NCI-H2196 treated with DMSO at 0.1 percent for 48 hours (cell line): ENCODE measurements around the gene SCN7A.
"Not testable (repeated sequence)": the region's sequence is repeated elsewhere in the genome, so short reads cannot be mapped to it uniquely, and the experiment has no call there.

ENCODE experiments used
- DNase-seq: peaks from one replicate; lab custom pipeline; 2025; ENCODE audit not compliant: unreplicated experiment; lab: John Stamatoyannopoulos, UW

The SCN7A gene

DNA sequence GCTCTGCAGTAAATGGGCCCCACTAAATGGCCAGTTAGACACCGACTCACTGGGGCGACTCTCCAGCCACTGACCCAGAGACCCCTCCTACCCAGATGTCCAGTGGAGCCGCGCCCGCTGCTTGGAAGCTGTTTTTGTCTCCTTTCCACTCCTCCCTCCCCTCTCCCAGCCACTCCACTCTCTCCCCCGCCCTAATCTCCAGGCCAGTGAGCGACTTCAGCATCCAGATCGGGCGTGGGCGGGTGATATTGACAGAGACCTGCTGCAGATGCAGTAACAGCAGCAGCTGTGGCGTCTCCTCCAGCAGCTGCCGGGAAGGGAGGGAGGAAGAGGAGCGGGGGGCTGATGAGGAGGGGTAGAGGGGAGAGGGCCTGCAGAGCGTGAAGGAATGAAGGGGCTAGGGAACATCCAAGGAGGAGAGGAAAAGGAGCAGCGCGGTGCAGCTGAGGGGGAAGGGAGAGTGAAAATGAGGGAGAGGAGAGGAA lies at the start of gene SCN7A:
TSS of gene SCN7A (minus strand) at position 110 of the 485 bp plus-strand sequence. CDS start 16,553 bp downstream, outside the sequence.
- no peak for DNase-seq

GRCh38 chr2:166539340-166540162 lies 45.5 kb upstream of the SCN7A start:
- DNase-seq, result peak; percentile 33

DNA sequence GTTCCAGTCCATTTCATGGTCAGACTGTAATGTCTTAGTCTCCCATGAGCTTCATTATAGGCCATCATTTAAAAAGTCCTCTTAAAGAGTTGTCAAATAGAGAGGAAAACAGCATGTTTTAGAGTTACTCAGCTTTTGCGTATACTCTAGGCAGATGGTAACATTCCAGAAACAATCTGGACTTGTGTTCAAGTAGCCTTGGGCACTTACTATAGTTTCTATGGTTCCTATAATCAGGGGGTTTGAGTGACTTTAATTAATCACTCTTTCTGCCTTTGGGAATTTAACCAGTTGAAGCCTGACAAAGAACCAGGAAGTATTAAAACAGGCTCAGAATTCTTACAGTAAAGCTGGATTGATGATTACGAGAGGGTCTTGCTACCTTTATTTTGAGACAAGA lies 42.1 kb upstream of the SCN7A start:
- DNase-seq, result no peak

DNA sequence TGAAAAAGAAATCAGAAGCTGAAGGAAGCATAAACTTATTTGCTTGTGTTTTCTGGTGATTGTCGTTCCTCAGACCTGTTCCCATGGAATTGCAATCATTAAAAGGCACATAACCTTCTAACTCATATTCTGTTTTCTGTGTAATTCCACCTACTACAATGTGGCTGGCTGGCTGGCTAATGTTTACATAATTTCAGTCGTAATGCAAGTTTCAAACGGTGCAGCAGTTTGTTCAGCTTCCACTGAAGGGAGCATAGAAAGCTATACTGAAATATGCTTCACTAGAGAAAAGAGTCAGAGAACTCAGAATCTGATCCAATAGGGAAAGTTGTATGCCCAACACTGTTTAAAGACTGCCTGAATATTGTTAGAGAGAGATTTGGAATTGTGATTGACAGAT lies 27.1 kb upstream of the SCN7A start:
- DNase-seq, result no peak

DNA sequence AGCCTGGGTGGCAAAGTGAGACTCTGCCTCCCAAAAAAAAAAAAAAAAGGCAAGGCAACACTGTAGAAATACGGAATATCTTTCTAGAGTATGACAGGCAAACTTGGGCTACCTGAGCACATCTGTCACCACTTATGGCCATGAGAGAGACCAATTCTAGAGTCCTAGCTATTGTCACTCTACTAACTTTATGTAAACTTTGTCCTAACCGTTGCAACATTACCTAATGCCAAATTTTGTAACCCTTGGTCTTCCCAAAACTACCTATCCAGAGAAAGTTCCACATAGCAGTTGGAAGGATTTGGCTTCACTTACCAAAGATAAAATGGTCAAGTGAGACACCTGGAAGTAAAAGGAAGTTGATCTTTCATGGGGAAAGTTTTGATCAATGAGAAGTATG lies 26.6 kb upstream of the SCN7A start:
- DNase-seq, result no peak

DNA sequence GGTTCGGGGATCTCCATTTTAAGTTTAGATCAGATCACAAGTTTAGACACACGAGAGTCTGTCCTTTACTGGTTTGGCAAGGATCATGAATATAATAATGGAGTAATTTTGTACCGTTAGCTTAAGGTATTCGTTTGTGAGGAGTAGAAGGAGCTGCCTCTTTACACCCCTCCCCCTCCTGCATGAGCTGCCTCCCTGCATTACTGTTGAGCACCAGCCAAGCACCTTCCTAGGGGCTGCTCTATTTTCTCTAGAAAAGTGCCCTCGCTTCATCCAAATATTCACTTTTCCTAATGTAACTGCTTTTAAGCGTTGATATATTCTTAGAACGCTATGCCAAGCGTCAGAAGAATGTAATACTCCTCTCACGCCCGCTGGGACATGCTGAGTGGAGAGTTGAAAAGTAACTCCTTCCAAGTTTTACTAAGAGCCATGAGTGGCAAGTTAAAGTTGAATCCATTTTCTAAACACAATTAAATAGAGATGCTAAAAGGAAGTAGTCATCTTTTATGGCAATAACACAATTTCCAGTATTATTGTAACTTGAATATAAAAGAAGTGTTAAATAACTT lies 25.4 kb upstream of the SCN7A start:
- DNase-seq, result no peak

DNA sequence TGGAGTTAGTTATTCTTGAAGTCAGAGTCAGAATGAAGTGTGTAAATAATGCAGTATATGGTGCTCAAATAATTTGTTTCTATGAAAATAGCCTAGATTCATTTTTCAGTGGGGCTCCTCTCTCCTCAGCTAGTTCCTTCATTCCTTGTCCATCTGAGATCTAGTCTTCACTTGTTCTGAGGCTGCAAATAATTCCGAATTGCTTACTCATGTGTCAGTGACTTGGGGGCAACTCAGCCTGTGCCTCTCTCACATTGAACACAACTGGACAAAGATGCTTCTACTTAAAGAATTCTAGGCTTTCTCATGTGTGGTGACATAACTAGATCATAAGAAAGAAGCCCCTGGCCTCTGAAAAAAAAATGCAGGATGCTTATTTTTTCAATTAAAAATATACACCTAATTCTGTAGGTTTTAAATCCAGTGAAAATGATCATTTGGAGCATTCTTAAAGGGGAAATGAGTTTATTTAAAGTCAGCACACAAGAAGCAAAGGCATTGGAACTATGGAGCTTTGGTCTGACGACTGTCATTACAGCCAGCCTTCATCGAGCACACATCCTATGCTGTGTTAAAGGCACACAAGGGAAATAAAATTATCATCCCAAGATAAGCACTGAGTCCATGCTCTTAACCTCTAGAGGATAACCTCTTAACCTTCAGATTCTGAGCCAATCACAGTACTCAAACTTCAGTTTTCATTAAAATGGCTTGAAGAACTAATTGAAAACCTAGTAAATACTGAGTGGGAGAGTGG lies 24.8 kb upstream of the SCN7A start:
- DNase-seq, result no peak

- no peak for DNase-seq
These were observed 23.5 kb upstream of the SCN7A start for GRCh38 chr2:166517533-166518061.

GRCh38 chr2:166516712-166517303 lies 22.8 kb upstream of the SCN7A start:
- peak; percentile 3 for DNase-seq

GRCh38 chr2:166513952-166514351 lies 19.9 kb upstream of the SCN7A start:
- no peak for DNase-seq

GRCh38 chr2:166499281-166499680 lies 5.2 kb upstream of the SCN7A start:
- no peak for DNase-seq

- no peak for DNase-seq
These were observed 2.6 kb downstream of the SCN7A start for GRCh38 chr2:166491461-166491860.

DNA sequence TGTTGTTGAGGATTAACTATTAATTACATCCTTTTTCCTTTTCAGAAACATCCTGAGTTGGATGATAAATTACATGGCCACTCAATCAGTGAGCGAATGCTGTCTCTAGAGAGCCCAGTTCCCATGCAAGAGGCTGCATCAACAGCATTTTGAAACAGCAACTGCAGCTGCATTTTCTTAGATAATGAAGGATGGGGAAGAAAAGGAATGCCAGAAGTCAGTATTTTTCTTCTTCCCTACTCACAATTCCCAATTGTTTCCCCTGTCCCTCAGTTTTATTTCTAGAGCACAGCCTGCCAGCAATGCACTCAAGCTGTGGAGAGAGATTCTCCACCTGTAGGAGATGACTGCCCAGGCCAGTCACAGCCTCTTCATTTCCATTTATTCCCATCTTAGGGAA lies 6.9 kb downstream of the SCN7A start:
- DNase-seq, result no peak

GRCh38 chr2:166485558-166486178 lies 8.4 kb downstream of the SCN7A start:
- no peak for DNase-seq

DNA sequence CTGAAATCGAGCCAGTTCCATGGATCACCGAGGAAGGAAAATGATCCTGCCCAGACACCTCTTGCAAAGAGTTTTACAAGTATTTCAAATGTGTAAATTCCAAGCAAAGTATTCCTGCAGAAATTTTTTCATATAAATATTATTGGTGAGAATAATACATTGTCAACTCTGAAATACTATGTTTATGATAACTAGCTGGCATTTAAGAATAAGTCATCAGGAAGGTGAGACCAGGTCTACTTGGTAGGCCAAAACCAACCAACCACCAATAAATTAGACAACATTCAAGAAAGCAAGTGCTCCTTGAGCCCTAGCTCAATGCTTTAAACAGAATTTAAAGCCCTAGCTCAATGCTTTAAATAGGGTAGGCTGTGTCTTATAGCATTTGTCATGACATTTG lies 21.7 kb downstream of the SCN7A start:
- no peak for DNase-seq

GRCh38 chr2:166468124-166469024 lies 25.7 kb downstream of the SCN7A start:
- no peak for DNase-seq

DNA sequence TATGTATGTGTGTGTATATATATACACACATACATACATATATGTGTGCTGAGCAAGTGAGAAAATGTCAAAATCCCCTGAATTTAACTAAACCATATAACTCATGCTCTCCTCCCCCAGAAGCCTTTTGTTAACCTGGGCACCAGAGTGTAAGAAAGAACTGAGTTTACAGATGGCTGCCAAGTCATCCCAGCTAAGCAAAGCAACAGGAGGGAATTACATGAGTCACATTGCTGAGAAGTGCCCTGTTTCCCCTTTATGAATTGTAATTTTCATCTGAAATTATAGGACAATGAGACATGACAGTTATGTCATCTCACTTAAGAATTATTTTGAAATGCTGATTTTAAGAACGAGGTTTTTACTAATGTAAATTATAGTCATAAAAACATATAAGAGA lies 29.9 kb downstream of the SCN7A start:
- DNase-seq, result no peak

DNA sequence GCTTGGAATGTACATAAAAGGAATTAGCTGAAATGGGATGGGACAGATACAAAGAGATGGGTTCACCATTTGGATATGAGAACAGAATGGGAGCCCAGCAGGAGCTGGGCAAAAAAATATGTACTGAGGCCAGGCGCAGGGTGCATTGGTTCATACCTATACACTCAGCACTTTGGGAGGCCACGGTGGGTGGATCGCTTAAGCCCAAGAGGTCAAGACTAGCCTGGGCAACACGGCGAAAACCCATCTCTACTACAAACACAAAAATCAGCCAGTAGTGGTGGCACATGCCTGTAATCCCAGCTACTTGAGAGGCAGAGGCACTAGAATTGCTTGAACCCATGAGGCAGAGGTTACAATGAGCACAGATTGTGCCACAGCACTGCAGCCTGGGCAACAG lies 30.4 kb downstream of the SCN7A start:
- DNase-seq, result no peak

DNA sequence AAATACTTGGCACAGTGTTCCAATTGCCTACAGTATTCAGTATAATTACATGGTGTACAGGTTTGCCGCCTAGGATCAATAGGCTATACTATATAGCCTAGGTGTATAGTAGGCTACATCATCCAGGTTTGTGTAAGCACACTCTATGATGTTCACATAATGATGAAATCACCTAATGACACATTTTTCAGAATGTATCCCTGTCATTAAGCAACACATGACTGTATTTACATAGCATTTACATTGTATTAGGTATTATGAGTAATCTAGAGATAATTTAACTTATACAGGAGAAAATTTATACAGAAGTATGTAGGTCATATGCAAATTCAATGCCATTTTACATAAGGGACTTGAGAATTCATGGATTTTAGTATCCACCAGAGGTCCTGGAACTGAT lies 35.4 kb downstream of the SCN7A start:
- no peak for DNase-seq

- DNase-seq, result not testable (repeated sequence)
These were observed 38.2 kb downstream of the SCN7A start for GRCh38 chr2:166455823-166456222.
